ENCODE data around the gene RSRC2. TPM values are rescaled to one million over a fixed set of nuclear protein-coding genes. Genes with fewer than 3 reads are reported as not detected.
"Not testable (repeated sequence)": the region's sequence is repeated elsewhere in the genome, so short reads cannot be mapped to it uniquely, and the experiment has no call there.

The RSRC2 gene
- total RNA-seq, 2 donors from 2014 or later, result 115 to 135 TPM

DNA sequence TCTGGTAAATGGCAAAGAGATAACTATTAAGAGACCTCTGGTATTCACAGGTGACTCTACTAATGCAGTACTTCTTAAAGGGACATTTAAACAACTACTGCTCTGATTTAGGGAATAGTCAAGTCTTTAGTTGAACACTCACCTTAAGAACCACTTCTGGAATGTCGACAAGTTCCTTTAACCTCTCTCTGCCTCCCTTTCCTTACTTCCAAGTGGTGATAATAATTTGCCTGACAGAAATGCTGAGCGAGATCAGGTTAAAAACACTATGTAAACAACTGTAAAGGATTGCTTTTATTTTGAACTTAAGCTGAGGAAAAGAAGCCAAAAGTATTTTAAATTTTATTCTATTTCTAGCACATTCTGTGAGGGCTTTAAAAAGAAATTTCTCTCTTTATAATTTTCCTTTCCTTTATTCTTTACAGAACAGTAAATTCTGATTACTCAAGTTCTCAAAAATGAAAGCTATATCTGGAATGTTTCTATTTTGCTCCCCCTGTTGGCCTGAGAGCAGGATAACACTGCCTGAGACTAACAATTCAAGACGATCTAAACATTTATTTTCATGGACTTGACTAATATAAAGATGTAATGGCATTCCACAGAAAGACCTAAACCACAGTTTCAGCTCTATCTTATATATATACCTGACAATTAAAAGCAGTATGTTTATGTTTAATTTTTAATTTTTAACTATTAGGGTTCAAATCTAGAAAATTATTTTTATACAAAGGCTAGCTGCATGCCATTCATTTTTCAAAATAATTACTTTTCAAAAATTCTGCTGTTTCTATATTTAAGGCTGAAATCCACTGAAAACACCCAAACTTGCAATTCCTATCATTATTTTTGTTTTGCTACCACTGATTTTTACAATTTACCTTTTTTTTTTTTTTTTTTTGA lies 55.2 kb downstream of the RSRC2 start:
- Mint-ChIP-seq H3K36me3 (peaks cover 20 to 32% of the 10 kb centered on the region in 2 donors), H3K27ac (no peak overlapping the region), H3K9me3 (no peaks in the 10 kb centered on the region)
- DNase-seq (ENCODE audit: low spot score in 2 of 2) (peak in 1 of 2 donors; percentile 25), ATAC-seq (no peak)

DNA sequence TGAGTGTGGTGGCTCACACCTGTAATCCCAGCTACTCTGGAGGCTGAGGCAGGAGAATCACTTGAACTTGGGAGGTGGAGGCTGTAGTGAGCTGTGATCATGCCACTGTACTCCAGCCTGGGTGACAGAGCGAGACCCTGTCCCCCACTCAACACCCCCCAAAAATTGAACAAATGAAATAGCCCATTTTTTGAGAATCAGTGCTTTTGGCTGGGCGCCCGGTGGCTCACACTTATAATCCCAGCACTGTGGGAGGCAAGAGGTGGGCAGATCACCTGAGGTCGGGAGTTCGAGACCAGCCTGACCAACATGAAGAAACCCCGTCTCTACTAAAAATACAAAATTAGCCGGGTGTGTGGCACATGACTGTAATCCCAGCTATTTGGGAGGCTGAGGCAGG lies 56.2 kb downstream of the RSRC2 start:
- not testable (repeated sequence) for H3K27ac Mint-ChIP-seq; DNase-seq (ENCODE audit: low spot score in 2 of 2); H3K9me3 Mint-ChIP-seq; ATAC-seq
- H3K36me3 Mint-ChIP-seq, result peaks cover 10 to 22% of the 10 kb centered on the region in 2 donors

DNA sequence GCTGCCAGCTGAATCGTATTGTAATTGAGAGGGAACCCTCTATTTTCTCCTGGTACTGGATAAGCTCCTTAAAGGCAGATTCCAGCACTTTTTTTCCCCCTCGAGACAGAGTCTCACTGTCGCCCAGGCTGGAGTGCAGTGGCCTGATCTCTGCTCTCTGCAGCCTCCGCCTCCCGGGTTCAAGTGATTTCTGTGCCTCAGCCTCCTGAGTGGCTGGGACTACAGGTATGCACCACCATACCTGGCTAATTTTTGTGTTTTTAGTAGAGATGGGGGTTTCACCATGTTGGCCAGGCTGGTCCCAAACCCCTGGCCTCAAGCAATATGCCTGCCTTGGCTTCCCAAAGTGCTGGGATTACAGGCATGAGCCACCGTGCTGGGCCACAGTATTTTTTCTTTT lies 56.9 kb downstream of the RSRC2 start:
- not testable (repeated sequence) for DNase-seq (ENCODE audit: low spot score in 2 of 2); H3K9me3 Mint-ChIP-seq; ATAC-seq
- Mint-ChIP-seq H3K36me3 (peaks cover 6 to 16% of the 10 kb centered on the region in 2 donors), H3K27ac (peak overlapping the region in 1 of 2 donors; percentile 55)

DNA sequence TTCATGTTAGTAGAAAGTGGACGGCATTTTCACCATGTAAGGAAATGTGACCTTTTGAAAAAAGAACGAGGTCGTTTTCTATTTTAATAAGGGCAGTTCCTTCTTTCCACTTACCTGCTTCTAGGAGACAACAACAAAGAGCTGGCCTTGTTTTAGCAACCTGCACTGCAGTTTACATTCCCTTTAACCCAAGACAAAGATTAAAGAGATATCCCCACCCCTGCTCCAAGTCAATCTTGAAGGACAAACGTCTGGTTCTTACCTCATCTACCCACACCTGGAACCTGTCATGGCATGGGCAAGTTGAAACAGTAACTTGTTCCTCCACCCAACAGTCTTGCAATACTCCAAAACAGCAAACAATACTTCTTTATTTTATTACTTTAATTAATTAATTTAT lies 58.8 kb downstream of the RSRC2 start:
- ATAC-seq, result no peak
- H3K9me3 Mint-ChIP-seq, result no peaks in the 10 kb centered on the region
- no peaks in the 10 kb centered on the region for H3K36me3 Mint-ChIP-seq
- H3K27ac Mint-ChIP-seq, result peak overlapping the region in 1 of 2 donors; percentile 12
- DNase-seq (ENCODE audit: low spot score in 2 of 2), result no peak

DNA sequence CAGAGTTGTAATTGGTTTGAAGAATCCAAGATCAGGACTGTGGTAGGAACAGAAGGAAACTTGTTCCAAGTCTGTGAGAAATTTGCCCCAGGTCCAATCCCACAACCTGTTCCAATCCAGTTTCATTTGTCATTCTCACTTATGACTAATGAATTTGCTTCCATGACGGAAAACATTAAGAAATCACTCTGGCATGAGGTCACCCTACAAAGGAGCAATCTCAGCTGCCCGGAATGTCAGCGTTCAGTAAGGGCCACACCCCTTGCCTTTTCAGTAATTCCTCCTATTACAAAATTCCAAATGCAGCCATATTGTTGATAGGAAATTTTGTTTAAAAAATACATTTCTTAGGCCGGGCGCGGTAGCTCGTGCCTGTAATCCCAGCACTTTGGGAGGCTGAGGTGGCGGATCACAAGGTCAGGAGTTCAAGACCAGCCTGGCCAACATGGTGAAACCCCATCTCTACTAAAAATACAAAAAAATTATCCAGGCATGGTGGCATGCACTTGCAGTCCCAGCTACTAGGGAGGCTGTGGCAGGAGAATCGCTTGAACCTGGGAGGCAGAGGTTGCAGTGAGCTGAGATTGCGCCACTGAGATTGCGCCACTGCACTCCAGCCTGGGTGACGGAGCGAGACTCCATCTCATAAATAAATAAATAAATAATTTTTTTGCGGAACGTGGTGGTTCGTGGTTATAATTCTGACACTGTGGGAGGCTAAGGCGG lies 62.3 kb downstream of the RSRC2 start:
- not testable (repeated sequence) for DNase-seq (ENCODE audit: low spot score in 2 of 2); H3K36me3 Mint-ChIP-seq; ATAC-seq; H3K27ac Mint-ChIP-seq; H3K9me3 Mint-ChIP-seq

DNA sequence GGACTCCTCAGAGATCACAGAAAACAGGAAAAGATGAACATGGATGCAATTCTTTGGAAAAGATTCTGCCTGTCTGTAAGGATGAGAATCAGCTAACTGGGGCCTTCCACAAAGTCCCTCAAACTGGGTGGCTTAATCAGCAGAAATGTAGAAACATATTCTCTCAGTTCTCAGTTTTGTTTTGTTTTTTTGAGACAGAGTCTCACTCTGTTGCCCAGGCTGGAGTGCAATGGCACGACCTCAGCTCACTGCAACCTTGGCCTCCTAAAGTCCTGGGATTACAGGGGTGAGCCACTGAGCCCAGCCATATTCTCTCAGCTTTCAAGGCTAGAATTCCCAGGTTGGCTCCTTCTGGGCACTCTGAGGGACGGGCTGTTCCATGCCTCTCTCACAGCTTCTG lies 66.1 kb downstream of the RSRC2 start:
- H3K27ac Mint-ChIP-seq, result no peak overlapping the region
- H3K9me3 Mint-ChIP-seq, result no peaks in the 10 kb centered on the region

DNA sequence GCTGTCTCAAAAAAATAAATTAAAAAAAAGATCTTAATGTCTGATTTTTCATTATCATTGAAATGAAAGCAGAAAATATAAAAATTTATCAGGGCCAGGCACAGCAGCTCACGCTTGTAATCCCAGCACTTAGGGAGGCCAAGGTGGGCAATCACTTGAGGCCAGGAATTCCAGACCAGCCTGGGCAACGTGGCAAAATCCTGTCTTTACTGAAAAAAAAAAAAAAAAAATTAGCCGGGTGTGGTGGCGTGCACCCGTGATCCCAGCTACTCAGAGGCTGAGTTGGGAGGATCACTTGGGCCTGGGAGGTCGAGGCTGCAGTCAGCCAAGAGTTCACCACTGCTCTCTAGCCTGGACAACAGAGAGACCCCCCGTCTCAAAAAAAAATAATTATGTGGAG lies 66.7 kb downstream of the RSRC2 start:
- Mint-ChIP-seq H3K36me3 (no peaks in the 10 kb centered on the region), H3K27ac (no peak overlapping the region), H3K9me3 (no peaks in the 10 kb centered on the region)
- no peak for ATAC-seq
- DNase-seq (ENCODE audit: low spot score in 2 of 2), result no peak

More for the DNA sequence above, 66.1 kb downstream of the RSRC2 start:
- no peaks in the 10 kb centered on the region for H3K36me3 Mint-ChIP-seq
- no peak for DNase-seq (ENCODE audit: low spot score in 2 of 2)
- ATAC-seq, result no peak

DNA sequence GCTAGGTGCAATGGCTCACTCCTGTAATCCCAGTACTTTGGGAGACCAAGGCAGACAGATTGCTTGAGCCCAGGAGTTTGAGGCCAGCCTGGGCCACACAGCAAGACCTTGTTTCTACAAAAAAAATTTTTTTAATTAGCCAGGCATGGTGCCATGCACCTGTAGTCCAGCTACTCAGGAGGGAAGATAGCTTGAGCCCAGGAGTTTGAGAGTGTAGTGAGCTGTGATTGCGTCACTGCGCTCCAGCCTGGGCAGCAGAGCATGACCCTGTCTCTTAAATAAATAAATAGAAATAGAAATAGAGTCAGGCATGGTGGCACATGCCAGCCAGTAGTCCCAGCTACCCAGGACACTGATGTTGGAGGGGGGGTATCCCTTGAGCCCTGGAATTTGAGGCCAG lies 67.5 kb downstream of the RSRC2 start:
- H3K36me3 Mint-ChIP-seq, result no peaks in the 10 kb centered on the region
- DNase-seq (ENCODE audit: low spot score in 2 of 2) (peak in 1 of 2 donors; percentile 7), ATAC-seq (no peak)
- no peak overlapping the region for H3K27ac Mint-ChIP-seq
- H3K9me3 Mint-ChIP-seq, result no peaks in the 10 kb centered on the region

DNA sequence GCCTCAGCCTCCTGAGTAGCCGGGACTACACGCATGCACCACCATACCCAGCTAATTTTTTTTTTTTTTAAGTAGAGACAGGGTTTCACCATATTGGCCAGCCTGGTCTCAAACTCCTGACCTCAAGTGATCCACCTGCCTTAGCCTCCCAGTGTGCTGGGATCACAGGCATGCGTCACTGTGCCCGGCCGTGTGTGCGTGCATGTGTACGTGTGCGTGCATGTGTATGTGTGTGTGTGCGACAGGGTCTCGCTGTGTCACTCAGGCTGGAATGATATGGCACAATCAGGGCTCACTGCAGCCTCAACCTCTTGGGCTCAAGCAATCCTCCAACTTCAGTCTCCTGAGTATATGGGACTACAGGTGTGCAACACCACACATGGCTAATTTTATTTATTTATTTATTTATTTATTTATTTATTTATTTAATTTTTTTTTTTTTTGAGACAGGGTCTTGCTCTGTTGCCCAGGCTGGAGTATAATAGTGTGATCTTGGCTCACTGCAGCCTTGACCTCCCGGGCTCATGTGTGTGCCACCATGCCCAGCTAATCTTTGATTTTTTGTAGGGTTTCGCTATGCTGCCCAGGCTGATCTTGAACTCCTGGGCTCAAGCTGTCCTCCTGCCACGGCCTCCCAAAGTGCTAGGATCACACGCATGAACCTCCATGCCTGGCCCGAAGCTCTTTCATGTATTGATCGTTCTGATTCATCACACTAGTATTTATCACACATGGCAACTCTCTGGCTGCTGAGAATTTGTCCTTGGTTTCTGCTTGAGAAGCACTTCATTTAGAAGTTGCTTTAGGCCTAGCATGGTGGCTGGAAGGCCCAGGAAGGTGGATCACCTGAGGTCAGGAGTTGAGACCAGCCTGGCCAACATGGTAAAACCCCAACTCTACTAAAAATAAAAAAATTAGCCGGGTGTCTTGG lies 68.4 kb downstream of the RSRC2 start:
- no peak overlapping the region for H3K27ac Mint-ChIP-seq
- DNase-seq (ENCODE audit: low spot score in 2 of 2), result peak in 1 of 2 donors; percentile 14
- H3K9me3 Mint-ChIP-seq, result peaks cover 0 to 5% of the 10 kb centered on the region in 2 donors
- no peaks in the 10 kb centered on the region for H3K36me3 Mint-ChIP-seq
- no peak for ATAC-seq

DNA sequence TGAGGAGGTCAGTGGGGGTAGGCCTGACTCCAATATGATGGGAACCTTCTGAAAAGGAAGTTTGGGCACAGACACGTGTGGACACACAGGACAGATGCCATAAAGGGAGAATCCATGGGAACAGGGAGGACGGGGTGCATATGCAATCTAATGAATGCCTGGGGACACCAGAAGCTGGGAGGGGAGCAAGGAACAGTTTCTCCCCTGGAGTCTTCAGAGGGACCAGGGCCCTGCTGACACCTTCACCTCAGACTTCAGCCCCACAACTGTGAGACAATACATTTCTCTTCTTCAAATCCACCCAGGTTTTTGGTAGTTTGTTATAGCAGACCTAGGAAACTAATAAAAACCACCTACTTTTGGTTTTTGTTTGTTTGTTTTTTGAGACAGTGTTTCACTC lies 69.1 kb downstream of the RSRC2 start:
- no peak overlapping the region for H3K27ac Mint-ChIP-seq

DNA sequence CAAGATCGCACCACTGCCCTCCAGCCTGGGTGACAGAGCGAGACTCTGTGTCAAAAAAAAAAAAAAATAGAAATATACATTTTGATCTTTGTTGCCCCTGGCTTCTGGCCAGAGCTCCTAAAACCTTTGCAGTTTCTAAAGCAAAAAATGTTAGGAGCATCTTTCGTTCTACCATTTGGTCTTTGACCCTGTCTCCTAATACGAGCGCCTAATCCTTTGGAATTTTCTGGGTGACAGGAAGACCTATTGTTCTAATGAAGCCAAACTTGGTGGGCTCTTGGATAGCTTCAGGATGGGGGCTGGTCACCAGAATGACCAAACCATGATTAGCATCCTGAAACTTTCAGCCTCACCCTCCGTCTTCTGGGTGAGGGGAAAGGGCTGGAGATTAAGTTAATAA lies 72.0 kb downstream of the RSRC2 start:
- H3K9me3 Mint-ChIP-seq, result peaks cover 0 to 5% of the 10 kb centered on the region in 2 donors
- no peak overlapping the region for H3K27ac Mint-ChIP-seq
- DNase-seq (ENCODE audit: low spot score in 2 of 2) (no peak), ATAC-seq (no peak)
- no peaks in the 10 kb centered on the region for H3K36me3 Mint-ChIP-seq

More for the DNA sequence above, 69.1 kb downstream of the RSRC2 start:
- ATAC-seq (no peak), DNase-seq (ENCODE audit: low spot score in 2 of 2) (no peak)
- Mint-ChIP-seq H3K36me3 (no peaks in the 10 kb centered on the region), H3K9me3 (peaks cover 0 to 5% of the 10 kb centered on the region in 2 donors)

DNA sequence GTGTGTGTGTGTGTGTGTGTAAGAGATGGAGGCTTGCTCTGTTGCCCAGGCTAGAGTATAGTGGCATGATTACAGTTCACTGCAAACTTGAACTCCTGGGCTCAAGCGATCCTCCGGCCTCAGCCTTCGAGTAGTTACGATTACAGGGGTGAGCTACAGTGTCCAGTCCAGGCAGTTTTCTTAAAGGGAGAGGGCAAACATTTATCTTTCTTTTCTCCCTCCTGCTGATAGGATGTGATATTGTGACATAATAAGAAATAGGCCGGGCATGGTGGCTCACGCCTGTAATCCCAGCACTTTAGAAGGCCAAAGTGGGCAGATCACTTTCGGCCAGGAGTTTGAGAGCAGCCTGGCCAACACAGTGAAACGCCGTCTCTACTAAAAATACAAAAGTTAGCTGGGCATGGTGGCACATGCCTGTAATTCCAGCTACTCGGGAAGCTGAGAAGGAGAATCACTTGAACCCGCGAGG lies 72.5 kb downstream of the RSRC2 start:
- DNase-seq (ENCODE audit: low spot score in 2 of 2), result no peak
- ATAC-seq, result no peak
- H3K36me3 Mint-ChIP-seq, result no peaks in the 10 kb centered on the region
- H3K9me3 Mint-ChIP-seq, result peaks cover 0 to 5% of the 10 kb centered on the region in 2 donors
- peak overlapping the region in 1 of 2 donors; percentile 83 for H3K27ac Mint-ChIP-seq

Other genes starting within 250 kb of the RSRC2 start
- 10 to 100 TPM; 40.7 to 69.0 TPM for gene CLIP1, start 104.3 kb downstream of the RSRC2 start, total RNA-seq
- 10 to 100 TPM; 36.7 to 46.2 TPM for gene ZCCHC8, start 26.0 kb downstream of the RSRC2 start, total RNA-seq
- 100 to 1,000 TPM; 163 to 199 TPM for gene KNTC1, start 313 bp upstream of the RSRC2 start, total RNA-seq
- gene HCAR2, start 176.4 kb upstream of the RSRC2 start, total RNA-seq, result under 1 TPM in 1 of 2 donors, not detected in 1; 0.39 TPM
- gene HCAR3, start 189.9 kb upstream of the RSRC2 start, total RNA-seq, result under 1 TPM in 1 of 2 donors, not detected in 1; 0.09 TPM
- gene HCAR1, start 203.9 kb upstream of the RSRC2 start, total RNA-seq, result 1 to 10 TPM in 1 of 2 donors, under 1 TPM in 1; 0.52 to 1.8 TPM
- gene DENR, start 225.9 kb upstream of the RSRC2 start, total RNA-seq, result 10 to 100 TPM; 58.6 to 65.0 TPM
- gene CCDC62, start 247.6 kb upstream of the RSRC2 start, total RNA-seq, result 1 to 10 TPM in 1 of 2 donors, under 1 TPM in 1; 0.37 to 1.8 TPM

All from activated naive CD4-positive, alpha-beta T cell treated with anti-CD3 and anti-CD28 coated beads, Interleukin-2, amount 50 U/mL, for 72 hours (primary cell).